Right lung (tissue), 10 donors: ENCODE measurements around the gene CACNA1A. TPM values are rescaled to one million over a fixed set of nuclear protein-coding genes. Genes with fewer than 3 reads are reported as not detected.
"Not testable (repeated sequence)": the region's sequence is repeated elsewhere in the genome, so short reads cannot be mapped to it uniquely, and the experiment has no call there.

Experiments
- DNase-seq, 2 donors: peaks; one replicate each; pipeline ENCODE4 v3.0.0-alpha.2; 2013
- long read RNA-seq, 8 donors: transcript quantifications; one replicate each; lab custom pipeline, GENCODE V29; 2026
- polyA plus RNA-seq, 5 donors: library from polyadenylated mRNA; unstranded; fragments of 120-200 nt; gene quantifications; one replicate each; pipeline versions ENCODE4 v1.2.1 to v1.2.3, GENCODE V29; 2013; ENCODE audit warnings: inconsistent platforms in 1 of 5, low replicate concordance in 1 of 5; ENCODE audit not compliant: insufficient read length in 5 of 5, insufficient read depth in 1 of 5

The CACNA1A gene
- 1 to 10 TPM; 3.2 to 5.0 (median 4.3) TPM for polyA plus RNA-seq
- long read RNA-seq, donor 1, partial matches to known transcripts: 0 of 8 reads
- long read RNA-seq, donor 1, other reads (novel, unspliced or antisense): 7 of 8 reads
- long read RNA-seq, donor 2, partial matches to known transcripts: 0 of 2 reads
- long read RNA-seq, donor 2, other reads (novel, unspliced or antisense): 0 of 2 reads
- long read RNA-seq, donor 3, partial matches to known transcripts: 24 of 25 reads
- long read RNA-seq, donor 3, other reads (novel, unspliced or antisense): 0 of 25 reads
- long read RNA-seq, donor 4: 0 reads
- long read RNA-seq, donor 5, partial matches to known transcripts: 30 of 49 reads
- long read RNA-seq, donor 5, other reads (novel, unspliced or antisense): 19 of 49 reads
- long read RNA-seq, donor 6, partial matches to known transcripts: 0 of 1 reads
- long read RNA-seq, donor 6, other reads (novel, unspliced or antisense): 0 of 1 reads
- long read RNA-seq, donor 7, partial matches to known transcripts: 17 of 51 reads
- long read RNA-seq, donor 7, other reads (novel, unspliced or antisense): 32 of 51 reads
- long read RNA-seq, donor 8, partial matches to known transcripts: 75 of 217 reads
- long read RNA-seq, donor 8, other reads (novel, unspliced or antisense): 142 of 217 reads

DNA sequence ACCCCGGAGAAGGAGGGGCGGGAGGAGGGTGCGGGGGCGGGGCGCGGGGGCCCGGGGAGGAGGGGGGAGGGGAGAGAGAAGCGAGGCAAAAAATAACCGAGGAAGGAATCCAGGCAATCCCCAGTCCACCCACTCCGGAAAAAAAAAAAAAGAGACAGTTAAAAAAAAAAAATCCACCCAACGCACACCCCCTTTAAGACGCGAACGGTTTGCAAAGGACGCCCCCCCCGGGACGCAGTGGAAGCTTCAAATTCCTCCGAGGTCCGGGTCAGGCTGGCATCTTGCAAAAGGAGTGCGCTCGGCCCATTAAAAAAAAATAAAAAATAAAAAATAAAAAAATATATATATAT, at the start of gene CACNA1A:
TSS of gene CACNA1A (minus strand) at position 9 of the 350 bp plus-strand sequence. CDS start 255 bp downstream, outside the sequence.
- DNase-seq: no peak

DNA sequence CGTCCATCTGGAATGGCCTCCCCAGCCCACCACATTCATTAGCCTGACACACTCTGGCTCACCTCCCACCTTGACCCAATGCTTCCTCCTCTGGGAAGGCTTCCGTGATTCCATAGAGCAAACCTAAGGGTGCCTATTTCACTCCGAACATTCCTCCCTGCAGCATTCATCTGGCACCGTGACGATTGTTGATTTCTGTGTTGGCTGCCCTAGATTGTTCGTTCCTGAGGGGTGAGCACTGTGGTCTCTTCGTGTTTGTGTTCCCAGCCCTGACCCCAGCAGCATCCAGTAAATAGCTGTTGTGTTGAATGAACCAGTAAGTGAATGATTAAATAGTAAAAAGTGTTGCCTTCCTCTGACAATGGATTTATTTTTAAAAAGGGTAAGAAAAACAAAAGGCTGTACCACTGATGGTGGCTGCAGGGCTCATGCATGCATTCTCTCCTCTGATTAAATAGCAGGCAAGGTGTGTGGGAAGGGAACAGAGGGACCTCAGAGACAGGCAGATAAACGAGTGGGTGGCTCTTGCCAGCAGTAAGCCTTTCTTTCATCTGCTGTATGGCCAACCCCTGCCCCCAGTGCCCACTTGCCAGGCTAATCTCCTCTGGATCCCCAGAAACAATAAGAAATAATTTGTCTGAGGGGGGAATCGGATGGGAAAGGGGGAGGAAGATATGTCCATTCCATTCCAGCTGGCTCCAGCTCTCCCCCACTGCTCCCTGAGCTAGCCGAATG, 48.4 kb upstream of the CACNA1A start:
- DNase-seq: no peak

DNA sequence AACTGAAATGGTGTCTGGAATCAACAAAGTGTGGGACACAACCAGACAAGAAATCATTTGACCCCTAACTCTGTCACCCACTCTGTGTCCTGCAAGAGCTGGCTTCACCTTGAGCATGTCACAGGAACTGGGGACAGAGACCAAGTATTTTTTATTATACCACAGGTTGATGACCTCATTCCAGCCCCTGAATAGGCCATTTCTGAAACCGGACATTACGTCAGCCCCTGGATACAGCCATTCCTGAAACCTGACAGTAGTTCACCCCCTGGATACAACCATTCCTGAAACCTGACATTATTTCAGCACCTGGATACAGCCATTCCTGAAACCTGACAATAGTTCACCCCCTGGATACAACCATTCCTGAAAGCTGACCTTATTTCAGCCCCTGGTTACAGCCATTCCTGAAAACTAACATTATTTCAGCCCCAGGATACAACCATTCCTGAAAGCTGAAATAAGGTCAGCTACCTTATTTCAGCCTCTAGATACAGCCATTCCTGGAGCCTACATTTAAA, 47.7 kb upstream of the CACNA1A start:
- no peak for DNase-seq

DNA sequence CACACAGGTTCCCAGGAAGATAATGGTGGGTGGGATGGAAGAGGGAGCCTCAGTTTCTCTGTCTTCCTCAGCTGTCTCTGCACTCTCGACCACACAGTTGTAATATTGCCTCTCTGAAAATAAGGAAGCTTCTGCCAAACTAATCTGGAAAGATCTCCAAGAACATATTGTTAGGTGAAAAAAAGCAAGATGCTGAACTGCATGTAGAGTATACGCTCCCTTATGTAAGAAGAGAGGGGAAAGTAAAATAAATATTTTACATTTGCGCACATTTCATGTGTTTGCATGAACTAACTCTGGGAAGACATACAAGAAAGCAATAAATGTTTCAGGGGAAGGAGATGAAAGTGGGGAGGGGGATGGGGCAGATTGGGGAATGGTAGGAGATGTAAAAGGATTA, 41.9 kb upstream of the CACNA1A start:
- no peak for DNase-seq

- no peak for DNase-seq
Observed at GRCh38 chr19:13547102-13547501, 40.8 kb upstream of the CACNA1A start.

DNA sequence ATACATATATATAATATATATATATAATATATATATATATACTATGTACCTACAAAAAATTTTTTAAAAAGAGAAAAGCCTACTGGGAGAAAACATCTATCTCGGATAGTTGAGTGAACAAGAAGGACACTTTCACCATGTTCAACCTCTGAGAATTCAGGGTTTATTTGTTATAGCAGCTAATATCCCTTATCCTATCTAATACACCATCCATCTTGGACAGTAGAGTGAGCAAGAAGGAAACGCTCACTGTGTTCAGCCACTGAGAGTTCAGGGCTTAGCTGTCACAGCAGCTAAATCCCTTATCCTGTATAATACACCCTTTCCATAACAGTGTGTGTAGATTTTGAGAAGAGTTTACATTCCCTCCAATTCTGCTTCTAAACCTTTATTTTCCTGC, 38.1 kb upstream of the CACNA1A start:
- no peak for DNase-seq

DNA sequence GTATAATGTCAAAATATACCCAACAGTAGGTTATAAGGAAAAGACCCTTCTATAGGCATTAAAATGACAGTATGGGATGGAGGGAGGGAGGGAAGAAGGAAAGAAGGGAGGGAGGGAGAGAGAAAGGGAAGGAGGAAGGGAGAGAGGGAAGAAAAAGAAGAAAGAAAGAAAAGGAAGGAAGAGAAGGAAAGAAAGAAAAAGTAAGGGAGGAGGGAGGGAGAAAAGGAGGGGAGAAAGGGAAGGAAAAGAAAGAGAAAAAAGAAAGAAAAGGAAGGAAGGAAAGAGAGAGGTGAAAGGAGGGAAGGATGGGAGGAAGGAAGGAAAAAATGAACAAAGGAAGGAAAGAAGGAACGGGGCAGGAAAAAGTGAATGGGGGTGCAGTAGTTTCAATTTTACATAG, 35.3 kb upstream of the CACNA1A start:
- no peak for DNase-seq

DNA sequence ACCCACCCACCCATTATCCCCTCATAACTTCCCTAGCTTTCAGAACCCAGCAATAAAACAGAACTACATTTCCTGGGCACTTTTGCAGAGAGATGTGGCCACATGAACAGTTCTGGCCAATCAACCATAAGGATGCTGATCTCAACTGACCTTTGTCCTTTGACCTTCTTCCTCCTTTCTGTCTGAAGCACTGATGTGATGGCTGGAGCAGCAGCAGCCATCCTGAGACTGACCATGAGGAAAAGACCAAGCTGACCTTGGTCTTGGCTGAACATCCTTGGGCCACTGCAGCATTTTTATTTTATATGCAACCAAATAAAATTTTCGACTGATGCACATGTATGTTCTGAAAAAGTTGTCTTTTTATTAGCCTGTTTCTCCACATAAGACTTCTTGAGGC, 33.1 kb upstream of the CACNA1A start:
- DNase-seq: no peak

GRCh38 chr19:13538601-13539253, 32.4 kb upstream of the CACNA1A start:
- DNase-seq: no peak

DNA sequence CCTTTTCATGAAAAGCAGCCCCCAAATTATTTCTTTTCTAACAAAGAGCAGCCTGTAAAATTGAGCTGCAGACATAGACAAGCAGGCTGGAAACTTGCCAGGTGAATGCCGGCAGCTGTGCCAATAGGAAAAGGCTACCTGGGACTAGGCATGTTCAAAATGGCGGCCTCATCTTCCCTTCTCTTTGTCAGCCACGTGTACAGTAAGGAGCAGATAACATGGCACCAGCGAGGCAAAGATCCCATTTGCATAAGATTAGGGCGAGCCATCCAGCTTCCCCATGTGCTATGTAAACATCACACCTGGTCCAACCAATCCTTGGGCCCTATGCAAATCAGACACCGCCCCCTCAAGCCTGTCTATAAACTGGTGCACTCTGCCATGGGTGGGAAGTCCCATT, 31.2 kb upstream of the CACNA1A start:
- DNase-seq: no peak

DNA sequence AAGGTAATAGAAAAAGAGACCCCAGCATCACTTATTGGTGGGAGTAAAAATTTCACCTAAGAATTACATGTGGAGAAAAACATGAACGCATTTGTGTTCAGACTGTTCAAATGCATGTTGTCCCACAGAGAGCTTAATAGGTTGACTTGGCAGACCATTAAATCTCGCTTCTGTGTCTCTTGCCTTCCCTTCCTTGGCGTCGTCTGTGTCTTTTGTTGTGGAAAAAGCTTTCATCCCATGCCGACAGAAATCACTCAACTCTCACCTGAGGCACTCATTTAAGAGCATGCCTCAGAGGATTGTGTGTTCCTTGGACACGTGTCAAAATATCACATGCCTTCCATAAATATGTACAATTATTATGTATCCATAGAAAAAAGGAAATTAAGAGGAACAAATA, 24.4 kb upstream of the CACNA1A start:
- no peak for DNase-seq

- DNase-seq: not testable (repeated sequence)
Observed at GRCh38 chr19:13529721-13530120, 23.4 kb upstream of the CACNA1A start.

DNA sequence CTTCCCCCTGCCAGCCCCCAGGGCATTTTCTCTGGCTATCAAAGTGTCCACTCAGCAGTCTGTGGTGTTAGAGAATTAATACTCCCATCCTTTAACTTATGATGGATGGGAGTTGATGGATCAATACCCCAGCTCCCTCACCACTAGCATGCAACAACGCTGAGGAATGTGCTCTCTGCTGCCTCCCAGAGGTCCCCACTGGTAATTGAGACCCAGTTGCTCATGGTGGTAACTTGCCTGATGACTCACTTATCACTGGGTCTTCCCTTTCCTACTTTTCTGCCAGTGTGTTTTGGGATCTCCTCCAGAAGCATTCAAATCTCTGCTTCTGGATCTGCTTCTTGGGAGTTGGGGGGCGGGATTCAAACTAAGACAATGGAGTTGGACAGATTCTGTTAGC, 20.3 kb upstream of the CACNA1A start:
- DNase-seq: no peak

DNA sequence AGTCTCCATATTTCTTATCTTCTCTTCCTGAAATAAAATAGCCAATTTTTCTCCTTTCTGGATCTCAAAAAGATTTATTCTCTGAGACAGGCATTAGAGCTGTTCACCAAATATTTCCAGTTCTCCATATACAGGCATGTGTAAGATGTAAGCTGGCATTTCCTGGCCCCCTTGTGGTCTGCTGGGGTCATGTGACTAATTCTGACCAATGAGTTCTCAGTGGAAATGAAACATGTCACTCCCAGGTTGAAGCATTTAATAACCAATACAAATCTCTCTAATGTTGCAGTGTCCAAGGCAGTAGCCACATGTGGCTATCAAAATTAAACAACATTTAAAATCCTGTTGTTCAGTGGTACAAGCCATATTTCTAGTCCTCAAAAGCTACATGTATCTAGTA, 14.8 kb upstream of the CACNA1A start:
- no peak for DNase-seq

DNA sequence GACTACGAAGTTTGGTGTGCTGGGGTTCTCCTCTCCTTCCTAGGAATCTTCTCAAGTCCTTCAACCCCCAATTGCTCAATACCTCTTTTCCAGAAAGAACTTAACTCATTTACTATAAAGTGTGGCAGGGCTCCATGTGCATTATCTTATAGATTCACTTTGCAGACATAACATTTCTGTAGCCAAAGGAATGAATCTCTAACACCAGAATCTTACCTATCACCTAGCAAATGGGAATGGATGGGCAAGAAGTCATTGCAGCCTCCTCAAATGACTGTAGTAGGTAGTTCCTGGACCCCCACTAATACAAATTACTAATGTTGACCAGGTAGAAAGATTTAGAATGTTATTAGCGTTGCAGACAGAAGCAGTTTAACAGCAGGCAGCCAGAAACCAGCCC, 5.7 kb upstream of the CACNA1A start:
- no peak for DNase-seq

- no peak for DNase-seq
Observed at GRCh38 chr19:13507053-13507611, 853 bp upstream of the CACNA1A start.

DNA sequence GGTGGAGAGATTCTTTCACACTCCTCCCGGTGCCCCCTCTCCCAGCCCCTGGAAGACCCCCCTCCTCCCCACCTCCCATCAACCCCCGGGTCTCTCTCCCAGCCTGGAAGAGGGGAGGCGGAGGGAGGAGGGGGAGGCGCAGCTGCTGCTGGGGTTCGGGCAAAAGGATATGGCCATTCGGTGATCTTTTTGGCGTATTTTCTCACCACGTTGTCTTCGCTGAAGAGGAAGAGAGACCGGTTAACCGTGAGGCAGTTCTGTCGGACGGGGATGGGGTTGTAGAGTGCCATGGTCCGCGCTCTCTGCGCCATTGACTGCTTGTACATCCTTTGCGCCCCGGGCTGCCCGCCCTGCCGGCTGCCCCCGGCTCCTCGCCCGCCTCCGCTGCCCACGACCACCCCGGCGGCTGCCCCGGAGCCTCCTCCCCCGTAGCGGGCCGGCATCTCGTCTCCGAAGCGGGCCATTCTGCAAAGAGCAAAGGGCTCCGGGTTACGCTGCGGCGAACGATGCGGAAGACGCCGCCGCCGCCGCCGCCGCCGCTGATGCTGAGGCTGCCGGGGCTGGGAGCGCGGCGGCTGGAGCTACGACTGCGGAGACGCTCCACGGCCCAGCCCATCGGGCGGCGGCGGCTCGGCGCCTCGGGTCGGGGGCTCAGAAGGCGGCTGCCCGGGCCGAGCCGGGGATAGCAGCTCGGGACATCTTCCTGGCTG, 363 bp downstream of the CACNA1A start:
- no peak for DNase-seq

- no peak for DNase-seq
Observed at GRCh38 chr19:13505164-13505695, 1.0 kb downstream of the CACNA1A start.

GRCh38 chr19:13503570-13504235, 2.6 kb downstream of the CACNA1A start:
- DNase-seq: no peak

DNA sequence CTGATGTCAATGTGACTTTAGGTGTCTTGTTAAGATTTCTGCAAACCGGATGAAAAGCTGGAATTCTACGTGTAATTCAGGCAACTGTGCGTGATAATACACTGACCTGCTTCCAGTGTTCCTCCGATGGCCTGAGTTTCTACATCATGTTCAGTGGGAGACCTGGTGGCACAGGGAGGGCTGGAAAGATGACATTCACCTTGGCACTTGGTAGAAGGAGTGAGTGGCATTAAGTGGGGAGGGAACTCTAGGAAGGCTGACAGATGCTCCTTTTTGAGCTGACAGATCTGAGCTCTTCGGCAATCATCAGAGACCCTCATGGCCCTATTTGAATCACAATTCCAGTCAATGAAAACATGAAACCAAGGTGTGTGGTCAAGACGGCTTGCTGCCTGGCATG, 4.0 kb downstream of the CACNA1A start:
- no peak for DNase-seq
